ENCODE data around the gene KBTBD2.

KBTBD2 gene

DNA sequence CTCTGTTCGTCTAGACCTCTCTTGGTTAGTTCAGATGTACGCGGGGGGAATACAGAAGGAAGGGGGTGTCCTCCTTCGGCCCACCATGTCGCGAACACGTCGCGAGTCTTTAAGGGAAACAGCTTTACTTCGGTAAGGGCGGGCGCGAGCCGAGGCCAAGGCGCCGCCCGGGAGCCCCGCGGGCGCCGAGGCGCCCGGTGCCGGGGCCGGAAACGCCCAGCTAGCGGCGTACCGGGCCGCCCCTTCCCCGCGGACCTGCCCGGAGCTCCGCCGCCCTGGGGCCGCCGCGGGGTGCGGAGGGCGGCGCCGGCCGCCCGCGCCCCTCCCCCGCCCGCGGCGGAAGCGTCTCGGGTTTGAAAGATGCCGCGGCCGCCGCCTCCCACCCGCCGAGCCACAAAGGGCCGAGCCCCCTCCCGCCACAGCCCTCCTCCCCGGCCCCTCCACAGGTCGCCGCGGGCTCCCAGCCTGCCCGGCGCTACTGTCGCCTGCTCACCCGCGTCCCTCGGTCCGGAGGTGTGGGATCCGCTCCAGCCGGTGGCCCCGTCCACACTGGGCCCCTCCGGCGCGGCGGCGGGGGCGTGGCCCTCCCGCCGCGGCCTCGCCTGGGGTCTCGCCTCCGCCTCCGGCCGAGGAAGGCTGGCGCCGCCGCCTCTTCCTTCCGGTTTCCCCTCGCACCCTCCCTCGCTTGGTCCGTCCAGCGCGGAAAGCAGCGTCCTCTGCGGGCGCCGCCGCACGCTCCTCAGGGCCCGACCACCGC is at the start of gene KBTBD2:
Gene KBTBD2 (minus strand): TSS at position 718 of the 757 bp plus-strand sequence. CDS start 12,156 bp downstream, outside the sequence.
- peak; percentile 82 for DNase-seq (ENCODE audit: low read depth)
- H3K4me3 ChIP-seq (ENCODE audit: control insufficient read depth, low read depth, low read length), result peak within 1 kb of the TSS; percentile 64
- TF ChIP-seq, protein P1, sequence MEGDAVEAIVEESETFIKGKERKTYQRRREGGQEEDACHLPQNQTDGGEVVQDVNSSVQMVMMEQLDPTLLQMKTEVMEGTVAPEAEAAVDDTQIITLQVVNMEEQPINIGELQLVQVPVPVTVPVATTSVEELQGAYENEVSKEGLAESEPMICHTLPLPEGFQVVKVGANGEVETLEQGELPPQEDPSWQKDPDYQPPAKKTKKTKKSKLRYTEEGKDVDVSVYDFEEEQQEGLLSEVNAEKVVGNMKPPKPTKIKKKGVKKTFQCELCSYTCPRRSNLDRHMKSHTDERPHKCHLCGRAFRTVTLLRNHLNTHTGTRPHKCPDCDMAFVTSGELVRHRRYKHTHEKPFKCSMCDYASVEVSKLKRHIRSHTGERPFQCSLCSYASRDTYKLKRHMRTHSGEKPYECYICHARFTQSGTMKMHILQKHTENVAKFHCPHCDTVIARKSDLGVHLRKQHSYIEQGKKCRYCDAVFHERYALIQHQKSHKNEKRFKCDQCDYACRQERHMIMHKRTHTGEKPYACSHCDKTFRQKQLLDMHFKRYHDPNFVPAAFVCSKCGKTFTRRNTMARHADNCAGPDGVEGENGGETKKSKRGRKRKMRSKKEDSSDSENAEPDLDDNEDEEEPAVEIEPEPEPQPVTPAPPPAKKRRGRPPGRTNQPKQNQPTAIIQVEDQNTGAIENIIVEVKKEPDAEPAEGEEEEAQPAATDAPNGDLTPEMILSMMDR (conservative IDR thresholded peaks at IDR 0.05; ENCODE audit: control insufficient read depth, insufficient read depth, low read depth, low read length), result no peak

- no peak for DNase-seq (ENCODE audit: low read depth)
- H3K4me3 ChIP-seq (ENCODE audit: control insufficient read depth, low read depth, low read length), result peak overlapping the region; percentile 79
- TF ChIP-seq, protein P1 (conservative IDR thresholded peaks at IDR 0.05; ENCODE audit: control insufficient read depth, insufficient read depth, low read depth, low read length), result no peak
Observed at GRCh38 chr7:32941181-32941580, 49.6 kb upstream of the KBTBD2 start.

DNA sequence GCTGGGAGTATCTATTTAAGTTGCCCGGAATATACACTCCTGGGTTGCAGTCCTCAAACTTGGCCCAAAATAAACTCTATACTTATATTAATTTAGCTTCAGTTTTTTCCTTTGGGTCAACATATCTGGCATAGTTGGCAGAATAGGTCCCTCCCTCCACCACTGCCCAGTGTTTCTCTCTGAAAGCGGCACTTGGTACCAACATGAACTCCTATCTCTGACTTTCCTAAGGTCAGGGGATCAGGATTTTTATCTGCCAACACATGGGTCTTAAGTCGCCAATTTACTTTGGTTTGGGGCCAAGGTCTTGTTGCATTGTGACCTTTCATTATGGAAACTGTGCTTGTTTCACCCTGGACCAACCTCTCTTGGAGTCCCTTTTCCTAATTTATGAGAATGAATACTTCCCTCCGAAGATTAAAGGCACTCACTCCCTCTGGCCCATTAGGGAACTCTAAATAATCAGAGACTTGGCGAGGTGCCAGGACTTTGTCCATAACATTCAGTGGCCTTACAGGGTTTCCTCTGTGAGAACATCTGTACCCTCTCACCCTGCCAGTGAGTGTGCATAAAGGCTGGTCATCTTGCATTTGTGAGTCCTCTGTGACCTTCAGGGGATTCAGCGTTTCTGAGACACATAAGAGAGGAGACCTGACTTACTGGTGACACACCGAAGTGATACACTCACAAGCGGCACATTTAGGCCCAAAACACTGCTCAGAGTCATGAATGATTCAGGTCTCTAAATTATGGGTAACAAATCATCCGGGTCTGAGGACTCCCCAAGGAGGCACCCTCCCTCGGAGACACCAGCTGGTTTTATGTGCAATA is 46.0 kb upstream of the KBTBD2 start:
- TF ChIP-seq, protein P1 (conservative IDR thresholded peaks at IDR 0.05; ENCODE audit: control insufficient read depth, insufficient read depth, low read depth, low read length), result no peak
- H3K4me3 ChIP-seq (ENCODE audit: control insufficient read depth, low read depth, low read length), result no peak overlapping the region
- DNase-seq (ENCODE audit: low read depth), result peak; percentile 84

DNA sequence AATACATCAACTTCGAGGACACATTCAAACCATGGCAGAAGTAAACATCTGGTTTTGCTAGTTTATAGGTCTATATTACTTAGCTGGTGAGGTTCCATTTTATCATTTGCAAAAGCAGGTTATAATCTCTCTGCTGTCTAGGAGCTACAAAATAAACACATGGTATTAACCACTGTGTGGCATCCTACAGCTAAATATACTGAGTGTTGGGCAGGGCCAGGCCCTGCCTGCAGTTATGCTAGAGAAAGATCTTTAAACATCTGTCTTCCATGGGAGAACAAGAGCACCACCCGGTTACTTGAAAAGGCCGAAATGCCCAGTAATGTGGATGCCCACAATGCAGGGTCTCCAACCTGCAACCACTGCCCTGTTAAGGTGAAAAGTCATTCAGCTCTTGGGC is 45.1 kb upstream of the KBTBD2 start:
- H3K4me3 ChIP-seq (ENCODE audit: control insufficient read depth, low read depth, low read length), result no peak overlapping the region
- TF ChIP-seq, protein P1 (conservative IDR thresholded peaks at IDR 0.05; ENCODE audit: control insufficient read depth, insufficient read depth, low read depth, low read length), result no peak
- DNase-seq (ENCODE audit: low read depth), result no peak

- no peak for DNase-seq (ENCODE audit: low read depth)
- H3K4me3 ChIP-seq (ENCODE audit: control insufficient read depth, low read depth, low read length), result no peak overlapping the region
- TF ChIP-seq, protein P1 (conservative IDR thresholded peaks at IDR 0.05; ENCODE audit: control insufficient read depth, insufficient read depth, low read depth, low read length), result no peak
Observed at GRCh38 chr7:32935558-32935957, 44.0 kb upstream of the KBTBD2 start.

- TF ChIP-seq, protein P1 (conservative IDR thresholded peaks at IDR 0.05; ENCODE audit: control insufficient read depth, insufficient read depth, low read depth, low read length), result no peak
- H3K4me3 ChIP-seq (ENCODE audit: control insufficient read depth, low read depth, low read length), result no peak overlapping the region
Observed at GRCh38 chr7:32930378-32930777, 38.8 kb upstream of the KBTBD2 start.

More at GRCh38 chr7:32930378-32930777, 38.8 kb upstream of the KBTBD2 start:
- no peak for DNase-seq (ENCODE audit: low read depth)

All from fibroblast of mammary gland (primary cell).